A549 (cell line): ENCODE data around the gene LCE2A.
A peak's percentile ranks its signal among the peaks of the same experiment; 100 is the strongest.

ENCODE experiments used
- CBX8 ChIP-seq: fragments of 200-600 bp; sonication (generic); IDR thresholded peaks from 2 replicates; pipeline ENCODE4 v1.6.1; 2016
- CEBPB ChIP-seq, 2 experiments: fragments of >200 bp in 1 of 2; sonication (Bioruptor Twin) in 1 of 2; formaldehyde crosslinking in 1 of 2; IDR thresholded peaks; 2 replicates each; pipeline ENCODE4 v1.6.1; 2012 to 2016
- CTCF ChIP-seq: fragments of >200 bp; sonication (Bioruptor Twin); formaldehyde crosslinking; IDR thresholded peaks from 3 replicates; pipeline ENCODE4 v1.5.1; 2016
- FOSL2 ChIP-seq, 2 experiments: fragments of 450-650 bp in 1 of 2; fragments of >200 bp in 1 of 2; sonication (Bioruptor Twin) in 1 of 2; formaldehyde crosslinking; IDR thresholded peaks; 2 replicates each; pipeline versions ENCODE4 v1.5.0 to v1.6.1; 2016 to 2020; ENCODE audit warnings: mild to moderate bottlenecking in 1 of 2, moderate library complexity in 1 of 2
- GATA3 ChIP-seq: IDR thresholded peaks from 2 replicates; pipeline ENCODE4 v1.6.1; 2012; ENCODE audit warnings: borderline replicate concordance
- HOXB13 ChIP-seq: fragments of 250-450 bp; sonication (Bioruptor Pico); IDR thresholded peaks from 2 replicates; pipeline ENCODE4 v1.5.0; 2020; ENCODE audit warnings: low read depth, mild to moderate bottlenecking, moderate library complexity
- HOXB5 ChIP-seq: fragments of 250-450 bp; sonication (Bioruptor Pico); IDR thresholded peaks from 2 replicates; pipeline ENCODE4 v1.5.0; 2020; ENCODE audit warnings: mild to moderate bottlenecking, moderate library complexity
- MAZ ChIP-seq: fragments of 150-350 bp; IDR thresholded peaks from 2 replicates; pipeline ENCODE4 v1.6.1; 2014; ENCODE audit warnings: antibody characterized with exemption, low read depth, low read length, borderline replicate concordance
- MYC ChIP-seq: IDR thresholded peaks from 2 replicates; pipeline ENCODE4 v1.6.1; 2012; ENCODE audit warnings: mild to moderate bottlenecking, inconsistent platforms, low read length, improper control_type of control experiment, borderline replicate concordance
- NPAS2 ChIP-seq: fragments of 250-450 bp; sonication (Bioruptor Pico); IDR thresholded peaks from 2 replicates; pipeline ENCODE4 v1.8.0; 2022; ENCODE audit warnings: mild to moderate bottlenecking, moderate library complexity, borderline replicate concordance
- POLR2A ChIP-seq: IDR thresholded peaks from 2 replicates; pipeline ENCODE4 v1.6.1; 2012; ENCODE audit warnings: mild to moderate bottlenecking, low read length
- RARB ChIP-seq: fragments of 250-450 bp; sonication (Bioruptor Pico); IDR thresholded peaks from 2 replicates; pipeline ENCODE4 v1.8.0; 2021; ENCODE audit warnings: mild to moderate bottlenecking, moderate library complexity
- RNF2 ChIP-seq: fragments of 200-600 bp; sonication (generic); IDR thresholded peaks from 2 replicates; pipeline ENCODE4 v1.6.1; 2016; ENCODE audit warnings: low read depth, mild to moderate bottlenecking, antibody characterized with exemption, moderate library complexity, borderline replicate concordance
- SREBF2 ChIP-seq: fragments of 450-650 bp; IDR thresholded peaks from 2 replicates; pipeline ENCODE4 v1.6.1; 2014; ENCODE audit warnings: mild to moderate bottlenecking, moderate library complexity

- TF ChIP-seq NPAS2 (CRISPR knock-in tag) (no peak), CTCF (peak; percentile 35; the same call in 2 of the 3 replicates), POLR2A (no peak), GATA3 (no peak), CBX8 (no peak), RARB (CRISPR knock-in tag) (no peak), HOXB13 (CRISPR knock-in tag) (no peak), CEBPB (IDR thresholded peaks at IDR 0.05) (peak in 1 of 2 experiments; percentile 52; a peak in 1 of 4 replicates), MYC (no peak), SREBF2 (no peak), MAZ (no peak), HOXB5 (CRISPR knock-in tag) (no peak), RNF2 (no peak), FOSL2 (IDR thresholded peaks at IDR 0.05) (no peak), FOSL2 (CRISPR knock-in tag; IDR thresholded peaks at IDR 0.05) (no peak)
Observed at GRCh38 chr1:152745289-152745704, 47.2 kb downstream of the LCE2A start.
